GM21786 (cell line): ENCODE results near the gene USO1.
"Not testable (repeated sequence)": the region's sequence is repeated elsewhere in the genome, so short reads cannot be mapped to it uniquely, and the experiment has no call there.

Experiments used
- ATAC-seq: cut with Tn5 transposase; IDR thresholded peaks from one replicate; pipeline ENCODE4 v1.9.1; 2021; ENCODE audit not compliant: unreplicated experiment

Gene USO1, protein sequence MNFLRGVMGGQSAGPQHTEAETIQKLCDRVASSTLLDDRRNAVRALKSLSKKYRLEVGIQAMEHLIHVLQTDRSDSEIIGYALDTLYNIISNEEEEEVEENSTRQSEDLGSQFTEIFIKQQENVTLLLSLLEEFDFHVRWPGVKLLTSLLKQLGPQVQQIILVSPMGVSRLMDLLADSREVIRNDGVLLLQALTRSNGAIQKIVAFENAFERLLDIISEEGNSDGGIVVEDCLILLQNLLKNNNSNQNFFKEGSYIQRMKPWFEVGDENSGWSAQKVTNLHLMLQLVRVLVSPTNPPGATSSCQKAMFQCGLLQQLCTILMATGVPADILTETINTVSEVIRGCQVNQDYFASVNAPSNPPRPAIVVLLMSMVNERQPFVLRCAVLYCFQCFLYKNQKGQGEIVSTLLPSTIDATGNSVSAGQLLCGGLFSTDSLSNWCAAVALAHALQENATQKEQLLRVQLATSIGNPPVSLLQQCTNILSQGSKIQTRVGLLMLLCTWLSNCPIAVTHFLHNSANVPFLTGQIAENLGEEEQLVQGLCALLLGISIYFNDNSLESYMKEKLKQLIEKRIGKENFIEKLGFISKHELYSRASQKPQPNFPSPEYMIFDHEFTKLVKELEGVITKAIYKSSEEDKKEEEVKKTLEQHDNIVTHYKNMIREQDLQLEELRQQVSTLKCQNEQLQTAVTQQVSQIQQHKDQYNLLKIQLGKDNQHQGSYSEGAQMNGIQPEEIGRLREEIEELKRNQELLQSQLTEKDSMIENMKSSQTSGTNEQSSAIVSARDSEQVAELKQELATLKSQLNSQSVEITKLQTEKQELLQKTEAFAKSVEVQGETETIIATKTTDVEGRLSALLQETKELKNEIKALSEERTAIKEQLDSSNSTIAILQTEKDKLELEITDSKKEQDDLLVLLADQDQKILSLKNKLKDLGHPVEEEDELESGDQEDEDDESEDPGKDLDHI

GRCh38 chr4:75724066-75724866, at the start of gene USO1:
Gene USO1 (plus strand): TSS chr4:75724577. CDS start chr4:75724820, 243 bp downstream.
- peak; percentile 89 for ATAC-seq

GRCh38 chr4:75675004-75675531, 49.3 kb upstream of the USO1 start:
- ATAC-seq, result no peak

- no peak for ATAC-seq
Measured at GRCh38 chr4:75678473-75678872, 45.9 kb upstream of the USO1 start.

- ATAC-seq, result no peak
Measured at GRCh38 chr4:75678965-75679364, 45.4 kb upstream of the USO1 start.

- no peak for ATAC-seq
Measured at GRCh38 chr4:75679876-75680575, 44.4 kb upstream of the USO1 start.

GRCh38 chr4:75683482-75684155, 40.8 kb upstream of the USO1 start:
- no peak for ATAC-seq

GRCh38 chr4:75685546-75686189, 38.7 kb upstream of the USO1 start:
- ATAC-seq, result no peak

DNA sequence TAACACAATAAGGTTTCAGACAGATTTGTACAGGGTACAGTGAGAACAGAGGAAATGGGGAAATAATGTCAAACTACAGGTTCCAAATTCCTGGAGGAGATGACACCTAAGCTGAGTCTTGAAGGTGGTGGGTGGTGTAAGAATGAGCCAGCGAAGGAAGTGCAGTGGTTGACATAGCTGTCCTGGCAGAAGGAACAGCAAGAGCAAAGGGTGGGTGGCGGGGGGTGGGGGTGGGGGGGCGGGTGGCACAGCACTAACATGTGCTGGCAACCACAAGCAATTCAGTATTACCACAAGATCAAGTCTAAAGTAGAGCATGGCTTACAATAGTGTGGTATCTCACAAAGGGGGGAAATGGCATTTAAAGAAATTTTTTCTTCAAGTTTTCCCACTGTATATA, 38.0 kb upstream of the USO1 start:
- ATAC-seq, result no peak

- ATAC-seq, result not testable (repeated sequence)
Measured at GRCh38 chr4:75687125-75687524, 37.3 kb upstream of the USO1 start.

DNA sequence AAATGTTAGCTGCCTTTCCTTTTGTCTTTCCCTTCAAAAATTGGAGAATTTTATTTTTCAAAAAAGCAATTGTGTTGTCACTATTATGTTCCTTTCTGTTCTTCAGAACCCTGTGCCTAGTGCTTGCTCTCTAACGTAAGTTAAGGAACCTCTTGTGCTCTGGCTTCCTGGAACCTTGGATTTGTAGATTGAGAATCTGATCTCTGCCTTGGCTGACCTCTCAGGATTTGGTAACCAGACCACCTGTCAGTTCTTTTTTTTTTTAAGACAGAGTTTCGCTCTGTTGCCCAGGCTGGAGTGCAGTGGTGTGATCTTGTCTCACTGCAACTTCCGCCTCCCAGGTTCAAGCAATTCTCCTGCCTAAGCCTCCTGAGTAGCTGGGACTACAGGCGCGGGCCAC, 32.3 kb upstream of the USO1 start:
- not testable (repeated sequence) for ATAC-seq

DNA sequence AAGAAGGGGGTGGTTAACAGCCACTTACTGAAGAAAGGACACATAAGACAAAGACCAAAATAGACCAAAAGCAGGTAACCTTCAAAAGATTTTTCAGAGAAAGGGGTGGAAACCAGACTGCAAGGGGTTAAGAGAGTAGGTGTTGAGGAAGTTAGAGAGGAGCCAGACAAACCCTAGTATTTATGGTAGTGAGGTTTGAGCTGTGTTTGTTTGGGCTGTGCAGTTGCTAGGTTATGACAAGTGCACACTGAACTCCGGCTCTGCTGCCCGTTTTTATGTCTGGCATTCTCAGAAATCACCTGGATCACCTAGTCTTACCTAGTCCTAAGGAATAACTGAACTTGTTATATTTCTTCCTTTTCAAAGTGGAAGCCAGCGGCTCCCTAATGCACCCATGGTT, 28.3 kb upstream of the USO1 start:
- no peak for ATAC-seq

GRCh38 chr4:75696581-75696980, 27.8 kb upstream of the USO1 start:
- ATAC-seq, result no peak

GRCh38 chr4:75698162-75698962, 26.0 kb upstream of the USO1 start:
- peak; percentile 95 for ATAC-seq

GRCh38 chr4:75698963-75699228, 25.5 kb upstream of the USO1 start:
- peak; percentile 51 for ATAC-seq

DNA sequence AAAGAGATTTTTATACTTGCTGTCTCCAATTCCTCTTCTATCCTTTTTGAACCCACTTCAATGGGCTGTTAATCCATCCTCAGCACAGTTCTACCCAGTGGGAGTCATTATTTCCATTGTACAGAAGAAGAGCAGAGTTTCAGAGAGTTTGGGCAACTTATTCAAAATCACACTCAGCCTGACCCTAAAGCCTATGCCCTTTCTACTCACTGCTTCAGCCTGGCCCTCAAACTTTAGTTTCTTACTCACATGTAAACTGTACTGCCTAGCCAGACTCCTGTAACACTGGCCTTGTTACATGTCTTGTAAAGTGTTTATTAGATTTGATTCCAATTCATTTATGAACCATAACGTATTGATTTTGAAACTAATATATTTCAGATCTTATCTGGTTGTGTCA, 25.1 kb upstream of the USO1 start:
- peak; percentile 5 for ATAC-seq

DNA sequence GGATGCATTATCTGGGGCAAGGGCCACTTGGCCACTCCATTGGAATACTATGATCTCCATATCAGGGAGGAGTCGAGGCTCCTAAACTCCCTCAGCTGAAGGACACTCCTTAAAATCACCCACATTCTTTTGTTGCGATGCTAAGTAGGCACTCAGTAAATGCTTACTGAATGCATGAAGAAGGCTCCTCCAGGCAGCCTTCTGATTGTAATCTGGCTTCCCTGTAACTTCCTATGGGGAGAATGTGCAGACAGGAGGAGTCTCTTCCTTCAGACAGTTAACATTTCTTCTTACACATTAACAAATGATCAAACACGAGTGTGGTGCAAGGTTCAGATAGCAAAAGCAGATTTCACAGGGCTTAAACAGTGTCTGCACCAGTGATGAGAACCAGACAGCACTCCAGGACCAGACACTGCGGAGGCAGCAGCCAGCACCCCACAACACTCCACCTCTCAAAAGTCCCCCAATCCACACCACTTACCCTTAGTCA, 21.4 kb upstream of the USO1 start:
- no peak for ATAC-seq

DNA sequence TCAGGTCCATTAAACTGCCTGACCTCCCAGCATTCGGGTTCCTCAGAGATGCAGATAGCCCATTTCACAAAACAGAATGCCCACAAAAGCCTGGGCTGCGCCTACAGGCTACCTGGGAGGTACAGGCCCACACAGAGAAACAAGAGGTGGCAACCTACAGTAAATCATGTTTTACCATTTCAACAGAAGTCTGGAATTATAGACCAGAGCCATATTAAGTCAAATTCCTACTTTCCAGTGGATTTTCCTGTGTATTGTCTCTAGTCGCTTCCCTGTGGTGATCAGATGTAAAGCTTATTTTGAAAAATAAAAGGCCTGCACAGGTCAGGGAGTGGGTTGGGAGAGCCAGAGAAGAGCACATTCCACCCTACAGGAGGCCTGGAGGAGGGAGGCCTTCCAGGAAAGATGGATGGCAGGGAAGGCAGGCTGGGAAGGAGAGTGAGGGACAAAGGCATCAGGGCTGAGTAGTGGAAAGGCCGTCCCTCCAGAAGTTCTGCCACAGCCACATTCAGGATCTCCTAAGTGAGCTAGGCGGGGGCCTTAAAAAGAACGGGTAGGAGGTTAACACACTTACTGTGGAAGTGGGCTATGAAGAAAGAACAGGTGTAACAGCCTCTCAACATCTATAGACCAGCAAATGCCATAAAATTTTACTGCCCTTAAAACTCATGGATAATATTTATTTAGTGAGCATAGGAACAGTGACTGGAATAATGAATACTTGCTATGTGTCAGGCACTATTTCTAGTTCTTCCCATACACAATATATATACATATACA, 19.0 kb upstream of the USO1 start:
- ATAC-seq, result no peak
